Ovary (tissue), 9 donors: ENCODE measurements around the gene PIM1. TPM values are rescaled to one million over a fixed set of nuclear protein-coding genes. Genes with fewer than 3 reads are reported as not detected.
A peak's percentile ranks its signal among the peaks of the same experiment; 100 is the strongest.

ENCODE experiments used
- DNase-seq, 5 donors: peaks; one replicate each; pipeline ENCODE4 v3.0.0-alpha.2; 2019 to 2020
- H3K27ac ChIP-seq, 2 donors: fragments of 200-600 bp; one replicate each; pipeline versions ENCODE4 v1.5.1 to v1.8.0; 2019 to 2022
- H3K27me3 ChIP-seq: fragments of 200-600 bp; one replicate; pipeline ENCODE4 v1.8.0; 2022
- H3K36me3 ChIP-seq: fragments of 200-600 bp; sonication (generic); one replicate; pipeline ENCODE4 v1.5.1; 2019
- H3K4me1 ChIP-seq: one replicate; pipeline ENCODE4 v1.8.1; 2013; ENCODE audit warnings: mild to moderate bottlenecking, moderate library complexity; ENCODE audit not compliant: insufficient read depth
- H3K4me3 ChIP-seq: fragments of 200-600 bp; sonication (generic); one replicate; pipeline ENCODE4 v1.5.1; 2017
- H3K9me3 ChIP-seq, 2 donors: fragments of 200-600 bp in 1 of 2; sonication (generic) in 1 of 2; one replicate each; pipeline versions ENCODE4 v1.5.1 to v1.8.1; 2013 to 2019; ENCODE audit warnings: mild to moderate bottlenecking in 1 of 2, moderate library complexity in 1 of 2
- CTCF ChIP-seq, 3 donors: fragments of 450-650 bp in 2 of 3; fragments of 200-600 bp in 1 of 3; IDR thresholded peaks; one replicate each; pipeline versions ENCODE4 v1.5.1 to v1.8.0; 2016 to 2022; ENCODE audit warnings: antibody characterized with exemption in 3 of 3, mild to moderate bottlenecking in 1 of 3
- EP300 ChIP-seq: sonication (generic); formaldehyde crosslinking; IDR thresholded peaks from one replicate; pipeline ENCODE4 v1.6.1; 2017; ENCODE audit warnings: antibody characterized with exemption
- POLR2A ChIP-seq: fragments of 450-650 bp; IDR thresholded peaks from one replicate; pipeline ENCODE4 v1.6.1; 2017; ENCODE audit warnings: antibody characterized with exemption, mild to moderate bottlenecking, moderate library complexity
- WGBS, 3 donors: extraction: QIAGEN DNeasy Blood & Tissue Kit in 1 of 3; methylation state at CpG; one replicate each; pipeline versions ENCODE4 v1.1.5 to v1.1.7; 2013 to 2017; 5-methylcytosine and 5-hydroxymethylcytosine counted together
- intact Hi-C, 4 donors: fragments of 100-400 bp; cut with DNase I; formaldehyde crosslinking; loops; one replicate each; pipeline versions ENCODE4 v1.11.0 to v1.15.1; 2022 to 2023
- polyA plus RNA-seq, 2 donors: library from polyadenylated mRNA; stranded (reverse); fragments of 200-250 nt in 1 of 2; fragments of 350-450 nt in 1 of 2; fragmentation: Illumina TruSeq in 1 of 2; extraction: RNeasy Lipid Tissue Mini Kit (QIAGEN cat#74804) in 1 of 2; gene quantifications; one replicate each; pipeline ENCODE4 v1.2.3, GENCODE V29; 2013 to 2014
- total RNA-seq, 7 donors: library from RNA; depleted of rRNA in 2 of 7; stranded (reverse); fragments of >200 nt in 2 of 7; fragmentation: NEBNext Ultra II Directional in 3 of 7; extraction: Animal tissue kit (Norgen Biotek cat#: 25700) in 3 of 7; gene quantifications; one replicate each; pipeline versions ENCODE4 v1.1.0 to v1.2.4, GENCODE V29; 2016 to 2023
- donor health status: DM: no; HTN: no; CAD: no; lungs with moderate emphysema.
- donor health status: DM: no; HTN: no; CAD: no.
- donor health status: Bipolar disorder and iron deficiency.
- donor health status: DM: yes; HTN: yes; CAD: no.
- donor health status: DM: no; HTN: no; CAD: no.
- donor health status: DM: yes; HTN: yes; CAD: no.

PIM1 gene
- total and polyA plus RNA-seq, 9 donors = 34.2 to 135 (median 64.9) TPM

DNA sequence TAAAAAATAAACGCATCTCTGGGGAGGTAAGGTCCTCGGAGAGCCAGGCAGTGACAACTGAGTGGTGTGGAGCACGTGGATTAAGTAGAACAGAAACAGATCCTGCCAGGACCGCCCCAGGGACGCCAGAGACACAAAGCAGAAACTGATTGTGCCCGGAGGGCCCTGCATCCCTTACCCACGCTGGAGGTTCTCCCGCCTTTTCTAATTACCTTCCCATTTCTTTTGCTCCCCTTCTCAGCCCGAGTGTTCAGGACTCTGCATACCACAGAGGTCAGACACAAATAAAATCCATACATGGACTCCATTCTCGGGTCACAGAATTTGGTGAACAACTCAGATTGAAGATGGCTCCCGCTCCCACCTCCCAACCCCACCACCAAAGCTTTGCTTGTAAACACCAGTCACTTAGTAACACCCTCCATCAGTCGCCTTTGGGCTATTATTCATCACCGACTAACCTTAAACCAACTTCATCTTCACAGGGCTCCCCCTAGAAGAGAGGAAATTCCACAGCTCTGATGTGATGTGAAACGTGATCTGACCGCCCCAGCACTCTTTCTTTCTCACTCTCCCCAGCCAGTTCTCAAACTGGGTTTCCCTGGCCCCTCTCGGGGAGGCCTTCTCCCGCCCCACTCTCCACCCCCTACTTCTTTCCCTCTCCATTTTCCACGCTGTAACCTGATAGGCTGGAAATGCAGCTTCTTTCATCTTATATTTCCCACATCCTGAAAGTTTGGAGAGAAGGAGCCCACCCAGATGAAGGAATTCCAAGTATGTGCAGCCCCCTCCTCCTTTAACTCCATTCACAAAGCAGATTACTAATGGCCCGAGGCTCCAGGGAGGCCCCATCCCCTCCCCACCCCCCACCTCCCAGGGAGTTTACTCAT lies 32.5 kb upstream of the PIM1 start:
- H3K27me3 ChIP-seq = no peaks in the 10 kb centered on the region
- TF ChIP-seq POLR2A = no peak
- no peak for TF ChIP-seq EP300
- no peak for TF ChIP-seq CTCF (IDR thresholded peaks at IDR 0.05)
- no peaks in the 10 kb centered on the region for H3K36me3 ChIP-seq
- no peak overlapping the region for H3K4me3 ChIP-seq
- WGBS, 3 donors = 36 to 38% (median 38%) methylated on average over 19 of the region's 19 CpGs
- intact Hi-C loops = no loop called here
- DNase-seq = peak in 2 of 5 donors; percentile 54 to 59
- no peaks in the 10 kb centered on the region for H3K9me3 ChIP-seq
- H3K4me1 ChIP-seq = peaks cover 3% of the 10 kb centered on the region
- H3K27ac ChIP-seq = peak overlapping the region in 1 of 2 donors; percentile 5

GRCh38 chr6:37138856-37139229 lies 31.1 kb upstream of the PIM1 start:
- Histone ChIP-seq H3K4me3 (no peak overlapping the region), H3K4me1 (peaks cover 3% of the 10 kb centered on the region), H3K9me3 (no peaks in the 10 kb centered on the region), H3K27me3 (no peaks in the 10 kb centered on the region), H3K36me3 (no peaks in the 10 kb centered on the region), H3K27ac (no peak overlapping the region)
- intact Hi-C loops = no loop called here
- no peak for DNase-seq
- whole genome bisulfite sequencing, 3 donors = 85 to 88% (median 86%) methylated on average over 1 of the region's 1 CpG
- TF ChIP-seq EP300 (no peak), POLR2A (no peak), CTCF (IDR thresholded peaks at IDR 0.05) (no peak)

DNA sequence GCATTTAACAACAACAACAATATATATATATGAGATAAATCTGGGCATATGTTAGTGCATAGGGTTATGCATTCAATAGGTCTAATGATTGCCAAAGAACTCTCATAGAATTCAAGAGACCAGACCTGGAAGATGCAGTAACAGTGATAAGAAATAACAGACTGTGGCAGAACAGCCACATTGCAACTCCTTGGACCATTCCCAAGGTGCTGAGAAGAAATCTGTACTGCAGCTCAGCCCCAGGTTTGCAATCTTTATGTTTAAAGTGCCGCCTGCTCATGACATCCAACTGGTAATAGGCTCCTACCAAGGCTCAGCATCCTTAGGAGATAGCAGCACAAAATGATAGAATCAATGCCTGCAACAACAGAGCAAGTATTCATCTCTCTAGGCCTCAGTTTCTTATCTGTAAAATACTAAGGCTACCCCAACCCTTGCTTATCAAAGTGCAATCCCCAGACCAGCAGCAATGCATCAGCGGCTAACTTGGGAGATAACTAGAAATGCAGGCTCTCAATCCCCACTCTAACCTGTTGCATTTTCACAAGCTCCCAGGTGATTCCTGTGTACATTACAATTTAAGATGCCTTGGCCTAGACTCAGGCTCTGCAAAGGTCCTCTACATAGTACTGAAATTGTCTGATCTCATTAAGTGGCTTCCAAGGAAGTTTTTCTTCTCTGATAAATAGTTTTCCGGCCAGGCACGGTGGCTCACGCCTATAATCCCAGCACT lies 30.6 kb upstream of the PIM1 start:
- WGBS, 3 donors = 94 to 97% (median 97%) methylated on average over 5 of the region's 5 CpGs
- no peaks in the 10 kb centered on the region for H3K36me3 ChIP-seq
- TF ChIP-seq EP300 (no peak), CTCF (IDR thresholded peaks at IDR 0.05) (no peak), POLR2A (no peak)
- no peak for DNase-seq
- H3K27ac ChIP-seq = no peak overlapping the region
- H3K9me3 ChIP-seq = no peaks in the 10 kb centered on the region
- intact Hi-C loops = no loop called here
- H3K4me1 ChIP-seq = peaks cover 3% of the 10 kb centered on the region
- H3K27me3 ChIP-seq = no peaks in the 10 kb centered on the region
- H3K4me3 ChIP-seq = no peak overlapping the region

- H3K4me1 ChIP-seq = peaks cover 6% of the 10 kb centered on the region
- no peak overlapping the region for H3K27ac ChIP-seq
- DNase-seq = peak in 1 of 5 donors; percentile 7
- intact Hi-C loops = no loop called here
- H3K36me3 ChIP-seq = no peaks in the 10 kb centered on the region
- TF ChIP-seq EP300 = no peak
- TF ChIP-seq CTCF (IDR thresholded peaks at IDR 0.05) = no peak
- TF ChIP-seq POLR2A = no peak
- no peaks in the 10 kb centered on the region for H3K9me3 ChIP-seq
- H3K27me3 ChIP-seq = no peaks in the 10 kb centered on the region
- no peak overlapping the region for H3K4me3 ChIP-seq
- WGBS, 3 donors = 62 to 71% (median 66%) methylated on average over 3 of the region's 3 CpGs
Observed at GRCh38 chr6:37140145-37140544, 29.8 kb upstream of the PIM1 start.
